Endothelial cell of umbilical vein (primary cell): Measurements from ENCODE around the gene RAD51B. TPM values are rescaled to one million over a fixed set of nuclear protein-coding genes. Genes with fewer than 3 reads are reported as not detected.

Source experiments
- BruUV-seq: library from RNA; stranded (reverse); fragments of 400-500 nt; replicated peaks from 2 replicates; lab custom pipeline; 2021; lab: Mats Ljungman, UMichigan
- CTCF ChIA-PET: fragments of 300-600, 350-600 bp; sonication (Branson Sonifier 250); formaldehyde crosslinking; loops from one replicate; lab custom pipeline; 2021; ENCODE audit warnings: antibody characterized with exemption, inconsistent platforms; lab: Charles Lee
- POLR2A ChIA-PET: fragments of 300-600, 350-600 bp; sonication (Branson Sonifier 250); formaldehyde crosslinking; loops from one replicate; lab custom pipeline; 2021; ENCODE audit warnings: antibody characterized with exemption, inconsistent platforms; lab: Charles Lee
- DNase-seq: peaks from one replicate; pipeline ENCODE4 v3.0.0-alpha.2; 2011; ENCODE audit warnings: low read depth, low spot score
- FAIRE-seq: peaks from 2 replicates; lab custom pipeline; 2011; peaks lifted over from hg19 to GRCh38; lab: Jason Lieb, UNC
- H2AFZ ChIP-seq: 2 replicates; pipeline ENCODE4 v1.6.0; 2012; ENCODE audit warnings: low read depth, low read length, control low read depth, inconsistent platforms
- H3K27ac ChIP-seq: 2 replicates; pipeline ENCODE4 v1.5.1; 2011; ENCODE audit warnings: low read depth, mild to moderate bottlenecking, control low read depth, low read length, moderate library complexity; ENCODE audit not compliant: insufficient read depth
- H3K27me3 ChIP-seq, 2 experiments: 2 replicates each; pipeline versions ENCODE4 v1.6.0 to v1.6.1; 2011; ENCODE audit warnings: low read length in 2 of 2, mixed read lengths in 1 of 2; ENCODE audit not compliant: control insufficient read depth in 2 of 2, insufficient read depth in 2 of 2
- H3K36me3 ChIP-seq, 2 experiments: 2 replicates in 1 of 2; 3 replicates in 1 of 2; pipeline ENCODE4 v1.5.1; 2011; ENCODE audit warnings: low read length in 2 of 2, mild to moderate bottlenecking in 1 of 2, moderate library complexity in 1 of 2; ENCODE audit not compliant: control insufficient read depth in 2 of 2, insufficient read depth in 2 of 2; ENCODE audit errors: extremely low read depth in 1 of 2
- H3K4me1 ChIP-seq: 3 replicates; pipeline ENCODE4 v1.5.1; 2011; ENCODE audit warnings: mild to moderate bottlenecking, low read length; ENCODE audit not compliant: control insufficient read depth, insufficient read depth; ENCODE audit errors: extremely low read depth
- H3K4me2 ChIP-seq: 2 replicates; pipeline ENCODE4 v1.6.1; 2011; ENCODE audit warnings: low read length, control low read depth, mixed read lengths; ENCODE audit not compliant: insufficient read depth
- H3K4me3 ChIP-seq, 3 experiments: fragments of 200-600 bp in 1 of 3; sonication (generic), shearing (Covaris generic) in 1 of 3; replicated peaks in 1 of 3; 2 replicates each; pipeline ENCODE4 v1.5.1; 2011 to 2016; ENCODE audit warnings: control low read depth in 3 of 3, low read length in 3 of 3, mild to moderate bottlenecking in 2 of 3, inconsistent platforms in 1 of 3, low read depth in 1 of 3, moderate library complexity in 1 of 3; ENCODE audit not compliant: insufficient read depth in 1 of 3
- H3K79me2 ChIP-seq: 2 replicates; pipeline ENCODE4 v1.6.0; 2012; ENCODE audit warnings: low read length, inconsistent platforms; ENCODE audit not compliant: control insufficient read depth, insufficient read depth
- H3K9ac ChIP-seq: replicated peaks from 2 replicates; pipeline ENCODE3; 2011; ENCODE audit warnings: low read length, control low read depth; ENCODE audit not compliant: insufficient read depth; ENCODE audit errors: extremely low read depth
- H3K9me1 ChIP-seq: replicated peaks from 3 replicates; pipeline ENCODE4 v1.6.0; 2011; ENCODE audit warnings: mild to moderate bottlenecking, low read length; ENCODE audit not compliant: control insufficient read depth, insufficient read depth; ENCODE audit errors: extremely low read depth
- H3K9me3 ChIP-seq: replicated peaks from 2 replicates; pipeline ENCODE4 v1.5.1; 2012; ENCODE audit warnings: low read length, inconsistent platforms; ENCODE audit not compliant: control insufficient read depth, insufficient read depth
- H4K20me1 ChIP-seq: replicated peaks from 2 replicates; pipeline ENCODE3; 2011; ENCODE audit warnings: mild to moderate bottlenecking, low read length; ENCODE audit not compliant: control insufficient read depth, insufficient read depth; ENCODE audit errors: extremely low read depth
- EZH2 ChIP-seq: IDR thresholded peaks from 2 replicates; pipeline ENCODE4 v1.6.1; 2012; ENCODE audit warnings: borderline replicate concordance, low read depth, mild to moderate bottlenecking, moderate library complexity, low read length, inconsistent platforms; ENCODE audit not compliant: severe bottlenecking
- FOS ChIP-seq: IDR thresholded peaks from 2 replicates; pipeline ENCODE4 v1.6.1; 2011; ENCODE audit warnings: mild to moderate bottlenecking, low read length, moderate library complexity, borderline replicate concordance; ENCODE audit not compliant: insufficient read depth
- GATA2 ChIP-seq: IDR thresholded peaks from 2 replicates; pipeline ENCODE4 v1.7.0; 2011; ENCODE audit warnings: low read depth, mild to moderate bottlenecking, moderate library complexity, mixed read lengths, low read length; ENCODE audit not compliant: insufficient read length, insufficient read depth
- JUN ChIP-seq: IDR thresholded peaks from 2 replicates; pipeline ENCODE4 v1.6.1; 2011; ENCODE audit warnings: borderline replicate concordance, low read depth; ENCODE audit not compliant: insufficient read length, insufficient read depth
- MYC ChIP-seq: IDR thresholded peaks from one replicate; pipeline ENCODE4 v1.6.1; 2011; ENCODE audit warnings: mild to moderate bottlenecking, low read depth, low read length
- POLR2A ChIP-seq: IDR thresholded peaks from 2 replicates; pipeline ENCODE4 v1.6.1; 2012; ENCODE audit warnings: low read depth, mild to moderate bottlenecking, control low read depth, low read length
- POLR2AphosphoS5 ChIP-seq: IDR thresholded peaks from 2 replicates; pipeline ENCODE4 v1.6.1; 2012; ENCODE audit warnings: low read depth, mild to moderate bottlenecking, control low read depth, low read length, moderate library complexity; ENCODE audit not compliant: insufficient read depth
- dilution Hi-C: fragments of 300-500 bp; cut with MboI; formaldehyde crosslinking; loops from one replicate; pipeline ENCODE4 v1.15.0; 2019; ENCODE audit warnings: low sequenced_read_pairs; ENCODE audit not compliant: extremely low pct_ligation_motif_present
- intact Hi-C: fragments of 100-400 bp; cut with micrococcal nuclease; formaldehyde crosslinking; loops from one replicate; pipeline ENCODE4 v1.10.0; 2022
- polyA plus RNA-seq, 4 experiments: library from polyadenylated mRNA; depleted of rRNA in 3 of 4; stranded (reverse) in 3 of 4; unstranded in 1 of 4; fragments of >200 nt; gene quantifications; 2 replicates each; pipeline versions ENCODE4 v1.2.1 to v1.2.3, GENCODE V29; 2011 to 2012; ENCODE audit warnings: missing spikeins in 1 of 4
- total RNA-seq: library from RNA; stranded (reverse); gene quantifications from 2 replicates; pipeline ENCODE4 v1.2.3, GENCODE V29; 2021
- TF ChIP-seq, protein P1 (sequence below), 2 donors: IDR thresholded peaks; 1 replicate in 1 of 2; 2 replicates in 1 of 2; pipeline ENCODE4 v1.5.1; 2011; ENCODE audit warnings: low read length in 2 of 2, mild to moderate bottlenecking in 2 of 2, moderate library complexity in 2 of 2, control low read depth in 1 of 2, inconsistent platforms in 1 of 2, low read depth in 1 of 2; ENCODE audit not compliant: insufficient read depth in 1 of 2; ENCODE audit errors: extremely low read depth in 1 of 2
- TF ChIP-seq, protein P2 (sequence below): IDR thresholded peaks from 2 replicates; pipeline ENCODE4 v1.6.1; 2011; ENCODE audit not compliant: insufficient read depth, insufficient read length

RAD51B gene
- total and polyA plus RNA-seq, 2 donors (not counting 3 experiments of a cell fraction or from before 2014, with no cell fraction given), result 3.9 to 19.0 TPM

DNA sequence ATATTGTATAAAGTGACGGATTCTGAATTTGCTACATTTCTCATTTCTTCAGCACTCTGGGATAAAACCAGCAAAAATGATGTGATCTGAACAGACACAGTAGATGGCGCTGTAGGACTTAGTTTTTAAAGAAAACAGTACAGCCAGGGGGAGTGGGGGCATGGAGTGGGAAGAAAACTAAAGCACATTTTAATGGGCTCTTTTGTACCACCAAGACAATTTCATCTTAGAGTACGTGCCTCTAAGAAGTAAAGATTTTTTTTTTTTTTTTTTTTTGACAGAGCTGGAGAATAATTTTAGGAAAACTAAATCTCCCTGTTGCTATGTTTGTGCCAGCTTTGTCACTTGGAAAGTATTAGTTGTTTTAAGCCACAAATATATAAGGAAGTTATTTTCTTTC, 124.4 kb downstream of the RAD51B start:
- Histone ChIP-seq H4K20me1 (no peaks in the 10 kb centered on the region), H3K27ac (no peak overlapping the region), H2AFZ (no peak overlapping the region), H3K9ac (no peak overlapping the region), H3K79me2 (no peaks in the 10 kb centered on the region), H3K9me3 (no peaks in the 10 kb centered on the region), H3K27me3 (no peaks in the 10 kb centered on the region), H3K36me3 (no peaks in the 10 kb centered on the region), H3K4me3 (no peak overlapping the region), H3K4me2 (no peak overlapping the region), H3K4me1 (peaks cover 6% of the 10 kb centered on the region), H3K9me1 (no peaks in the 10 kb centered on the region)
- FAIRE-seq (peak; percentile 77), DNase-seq (peak; percentile 85)
- ChIA-PET POLR2A (interaction anchor here (0.6 kb wide), 1 partner anchor 871 kb away, joined by 4 read pairs; no protein-coding TSS in a partner anchor), CTCF (interaction anchor here (0.6 to 5.1 kb wide), 36 partner anchors 10 to 905 kb away, joined by 3 to 67 read pairs (median 4); no protein-coding TSS in a partner anchor)
- no TSS peak for BruUV-seq
- dilution Hi-C loops (loop anchor here (25.0 kb wide), 1 partner anchor 868 kb away; no protein-coding TSS in a partner anchor), intact Hi-C loops (loop anchor here (1.0 to 10.0 kb wide), 8 partner anchors 304 to 881 kb away; no protein-coding TSS in a partner anchor)
- no peak for TF ChIP-seq JUN
- TF ChIP-seq, protein P1, sequence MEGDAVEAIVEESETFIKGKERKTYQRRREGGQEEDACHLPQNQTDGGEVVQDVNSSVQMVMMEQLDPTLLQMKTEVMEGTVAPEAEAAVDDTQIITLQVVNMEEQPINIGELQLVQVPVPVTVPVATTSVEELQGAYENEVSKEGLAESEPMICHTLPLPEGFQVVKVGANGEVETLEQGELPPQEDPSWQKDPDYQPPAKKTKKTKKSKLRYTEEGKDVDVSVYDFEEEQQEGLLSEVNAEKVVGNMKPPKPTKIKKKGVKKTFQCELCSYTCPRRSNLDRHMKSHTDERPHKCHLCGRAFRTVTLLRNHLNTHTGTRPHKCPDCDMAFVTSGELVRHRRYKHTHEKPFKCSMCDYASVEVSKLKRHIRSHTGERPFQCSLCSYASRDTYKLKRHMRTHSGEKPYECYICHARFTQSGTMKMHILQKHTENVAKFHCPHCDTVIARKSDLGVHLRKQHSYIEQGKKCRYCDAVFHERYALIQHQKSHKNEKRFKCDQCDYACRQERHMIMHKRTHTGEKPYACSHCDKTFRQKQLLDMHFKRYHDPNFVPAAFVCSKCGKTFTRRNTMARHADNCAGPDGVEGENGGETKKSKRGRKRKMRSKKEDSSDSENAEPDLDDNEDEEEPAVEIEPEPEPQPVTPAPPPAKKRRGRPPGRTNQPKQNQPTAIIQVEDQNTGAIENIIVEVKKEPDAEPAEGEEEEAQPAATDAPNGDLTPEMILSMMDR (IDR thresholded peaks at IDR 0.05; ENCODE audit: extremely low read depth in 1 of 2, insufficient read depth in 1 of 2, low read depth in 1 of 2, low read length in 2 of 2), result peak; percentile 37 to 61

DNA sequence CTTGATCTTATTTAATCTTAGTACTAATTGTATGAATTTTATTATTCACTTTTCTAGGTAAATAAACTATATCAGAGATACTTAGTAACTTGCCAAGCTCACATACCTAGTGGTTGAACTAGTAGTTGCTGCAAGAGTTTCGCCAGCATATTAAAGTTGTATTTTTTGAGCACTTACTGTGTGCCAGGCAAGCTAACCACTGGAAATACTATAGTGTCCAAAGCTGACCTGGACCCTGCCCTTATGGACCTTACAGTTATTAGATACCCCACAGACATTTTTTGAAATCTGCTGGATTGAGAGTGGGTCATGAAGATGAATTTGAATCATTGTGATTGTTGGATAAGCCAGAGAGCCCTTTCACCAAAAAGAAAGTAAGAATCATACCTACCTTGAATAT, 125.0 kb downstream of the RAD51B start:
- Histone ChIP-seq H3K4me1 (peaks cover 6% of the 10 kb centered on the region), H3K9me3 (no peaks in the 10 kb centered on the region), H3K36me3 (no peaks in the 10 kb centered on the region), H4K20me1 (no peaks in the 10 kb centered on the region), H2AFZ (no peak overlapping the region), H3K27ac (no peak overlapping the region), H3K9me1 (no peaks in the 10 kb centered on the region), H3K27me3 (no peaks in the 10 kb centered on the region), H3K79me2 (no peaks in the 10 kb centered on the region), H3K4me3 (no peak overlapping the region), H3K4me2 (no peak overlapping the region), H3K9ac (no peak overlapping the region)
- POLR2A ChIA-PET, result interaction anchor here (0.6 kb wide), 1 partner anchor 870 kb away, joined by 4 read pairs; no protein-coding TSS in a partner anchor
- dilution Hi-C loops, result loop anchor here (25.0 kb wide), 1 partner anchor 868 kb away; no protein-coding TSS in a partner anchor
- CTCF ChIA-PET, result interaction anchor here (0.6 to 5.1 kb wide), 33 partner anchors 11 to 905 kb away, joined by 3 to 67 read pairs (median 4); no protein-coding TSS in a partner anchor
- no peak for TF ChIP-seq FOS
- no peak for TF ChIP-seq GATA2
- TF ChIP-seq, protein P1 (IDR thresholded peaks at IDR 0.05; ENCODE audit: extremely low read depth in 1 of 2, insufficient read depth in 1 of 2, low read depth in 1 of 2, low read length in 2 of 2), result no peak
- TF ChIP-seq POLR2A, result no peak
- no peak for TF ChIP-seq EZH2
- TF ChIP-seq POLR2AphosphoS5, result no peak
- TF ChIP-seq JUN, result no peak
- TF ChIP-seq, protein P2, sequence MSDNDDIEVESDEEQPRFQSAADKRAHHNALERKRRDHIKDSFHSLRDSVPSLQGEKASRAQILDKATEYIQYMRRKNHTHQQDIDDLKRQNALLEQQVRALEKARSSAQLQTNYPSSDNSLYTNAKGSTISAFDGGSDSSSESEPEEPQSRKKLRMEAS, result no peak
- TF ChIP-seq MYC, result no peak
- DNase-seq (no peak), FAIRE-seq (no peak)
- no TSS peak for BruUV-seq
- intact Hi-C loops, result loop anchor here (1.0 to 10.0 kb wide), 9 partner anchors 304 to 880 kb away; no protein-coding TSS in a partner anchor
